ENCODE results near the gene MRPS31. TPM values are rescaled to one million over a fixed set of nuclear protein-coding genes. Genes with fewer than 3 reads are reported as not detected.

The MRPS31 gene
- total and polyA plus RNA-seq, 11 donors = 21.9 to 62.7 (median 29.1) TPM

DNA sequence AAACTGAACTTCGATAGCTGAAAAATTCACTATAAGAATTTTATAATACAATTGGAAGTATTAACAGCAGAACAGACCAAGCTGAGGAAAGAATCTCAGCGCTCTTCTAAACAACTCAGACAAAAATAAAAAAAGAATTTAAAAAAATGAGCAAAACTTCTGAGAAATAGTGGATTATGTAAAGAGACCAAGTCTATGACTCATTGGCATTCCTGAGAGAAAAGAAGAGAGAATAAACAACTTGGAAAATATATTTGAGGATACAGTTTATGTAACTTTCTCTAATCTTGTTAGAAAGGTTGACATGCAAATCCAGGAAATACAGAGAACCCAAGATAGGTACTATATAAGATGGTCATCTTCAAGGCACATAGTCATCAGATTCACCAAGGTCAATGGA is 43.8 kb upstream of the MRPS31 start:
- intact Hi-C loops (cut with DNase I) = no loop called here
- TF ChIP-seq, protein P1, sequence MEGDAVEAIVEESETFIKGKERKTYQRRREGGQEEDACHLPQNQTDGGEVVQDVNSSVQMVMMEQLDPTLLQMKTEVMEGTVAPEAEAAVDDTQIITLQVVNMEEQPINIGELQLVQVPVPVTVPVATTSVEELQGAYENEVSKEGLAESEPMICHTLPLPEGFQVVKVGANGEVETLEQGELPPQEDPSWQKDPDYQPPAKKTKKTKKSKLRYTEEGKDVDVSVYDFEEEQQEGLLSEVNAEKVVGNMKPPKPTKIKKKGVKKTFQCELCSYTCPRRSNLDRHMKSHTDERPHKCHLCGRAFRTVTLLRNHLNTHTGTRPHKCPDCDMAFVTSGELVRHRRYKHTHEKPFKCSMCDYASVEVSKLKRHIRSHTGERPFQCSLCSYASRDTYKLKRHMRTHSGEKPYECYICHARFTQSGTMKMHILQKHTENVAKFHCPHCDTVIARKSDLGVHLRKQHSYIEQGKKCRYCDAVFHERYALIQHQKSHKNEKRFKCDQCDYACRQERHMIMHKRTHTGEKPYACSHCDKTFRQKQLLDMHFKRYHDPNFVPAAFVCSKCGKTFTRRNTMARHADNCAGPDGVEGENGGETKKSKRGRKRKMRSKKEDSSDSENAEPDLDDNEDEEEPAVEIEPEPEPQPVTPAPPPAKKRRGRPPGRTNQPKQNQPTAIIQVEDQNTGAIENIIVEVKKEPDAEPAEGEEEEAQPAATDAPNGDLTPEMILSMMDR (IDR thresholded peaks at IDR 0.05) = no peak
- TF ChIP-seq POLR2A (IDR thresholded peaks at IDR 0.05) = no peak
- H3K27me3 ChIP-seq = no peaks in the 10 kb centered on the region
- H3K36me3 ChIP-seq = peaks cover 0 to 30% (median 9%) of the 10 kb centered on the region in 9 donors
- ATAC-seq = no peak
- WGBS, 4 donors = 96 to 100% (median 98%) methylated on average over 2 of the region's 2 CpGs
- no peaks in the 10 kb centered on the region for H3K4me1 ChIP-seq
- DNase-seq = no peak
- H3K4me3 ChIP-seq = no peak overlapping the region
- no peak overlapping the region for H3K27ac ChIP-seq
- peaks cover 0 to 22% (median 0%) of the 10 kb centered on the region in 12 donors for H3K9me3 ChIP-seq

DNA sequence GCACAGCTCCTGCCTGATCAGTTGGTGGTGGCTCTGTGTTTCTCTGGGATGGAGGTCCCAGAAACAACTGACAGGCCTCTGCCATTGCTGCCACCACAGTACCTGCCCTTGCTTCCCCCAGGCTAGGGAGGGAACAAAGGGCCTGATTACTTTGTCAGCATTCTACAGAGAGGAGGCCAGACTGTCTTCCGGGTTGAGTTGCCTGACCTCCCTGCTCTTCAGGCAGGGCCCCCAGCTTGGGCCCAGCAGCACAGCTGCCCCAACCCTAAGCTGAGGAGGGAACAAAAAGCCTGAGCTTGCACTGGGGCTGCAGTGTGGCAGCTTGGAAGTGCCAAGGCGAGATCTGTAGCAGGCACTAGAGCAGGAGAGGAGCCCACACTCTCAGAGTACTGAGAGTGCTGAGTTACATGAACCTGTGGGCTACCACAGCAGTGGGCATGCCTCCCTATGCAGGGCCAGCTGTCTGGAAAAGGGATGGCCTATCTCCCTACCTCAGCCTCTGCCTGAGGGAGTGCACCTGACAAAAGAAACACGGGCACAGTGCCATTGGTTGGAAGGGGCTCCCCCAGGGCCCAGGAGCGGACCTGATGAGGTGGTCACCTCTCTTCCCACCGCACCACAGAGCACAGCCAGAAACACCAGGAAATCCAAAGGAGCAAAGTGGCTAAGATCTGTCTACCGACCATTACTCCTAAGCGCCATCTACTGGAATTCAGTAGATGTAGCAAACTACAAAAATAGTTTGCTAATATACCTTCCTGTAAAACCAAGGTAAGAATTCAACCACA is 42.9 kb upstream of the MRPS31 start:
- ATAC-seq = peak in 1 of 4 donors; percentile 48
- Histone ChIP-seq H3K4me3 (no peak overlapping the region), H3K4me1 (no peaks in the 10 kb centered on the region), H3K9me3 (peaks cover 0 to 22% (median 0%) of the 10 kb centered on the region in 12 donors), H3K27me3 (no peaks in the 10 kb centered on the region), H3K27ac (no peak overlapping the region), H3K36me3 (peaks cover 0 to 39% (median 18%) of the 10 kb centered on the region in 9 donors)
- no peak for DNase-seq
- WGBS, 4 donors = 76 to 83% (median 79%) methylated on average over 4 to 7 of the region's 7 CpGs
- TF ChIP-seq POLR2A (IDR thresholded peaks at IDR 0.05) = no peak
- TF ChIP-seq, protein P1 (IDR thresholded peaks at IDR 0.05) = peak; percentile 19 to 51 (median 34)
- intact Hi-C loops (cut with DNase I) = no loop called here

DNA sequence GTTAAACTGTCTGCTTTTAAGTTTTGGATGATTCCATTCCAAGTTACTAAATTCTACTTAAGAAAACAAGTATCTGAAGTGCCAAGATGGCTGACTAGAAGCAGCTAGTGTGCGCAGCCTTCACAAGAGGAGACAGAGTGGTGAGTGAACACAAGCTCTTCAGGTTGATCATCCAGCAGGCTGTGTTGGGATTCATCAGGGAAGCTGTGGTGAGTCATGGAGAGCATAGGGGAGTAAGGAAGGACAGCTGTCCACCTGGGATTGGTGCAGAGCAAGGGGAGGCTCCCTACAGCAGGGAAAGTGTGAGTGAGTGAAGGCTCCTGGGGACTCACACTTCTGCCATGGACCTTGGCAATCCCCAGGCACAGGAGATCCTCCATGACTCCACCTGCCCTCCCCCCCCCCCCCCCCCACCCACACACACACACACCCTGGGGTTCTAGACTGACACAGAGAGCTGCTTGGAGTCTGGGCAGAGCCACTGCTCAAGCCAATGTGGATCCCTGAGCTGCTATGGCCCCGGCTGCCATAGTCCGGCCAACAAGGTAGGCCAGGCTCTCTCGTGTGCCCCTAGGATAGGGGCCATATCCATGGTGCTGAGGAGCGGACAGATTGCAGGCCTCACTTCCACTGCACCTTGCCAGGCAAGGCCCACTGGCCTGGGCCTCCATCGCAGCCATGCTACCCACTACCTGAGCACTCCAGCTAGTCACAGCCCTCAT is 41.9 kb upstream of the MRPS31 start:
- Histone ChIP-seq H3K4me3 (no peak overlapping the region), H3K36me3 (peaks cover 0 to 48% (median 21%) of the 10 kb centered on the region in 9 donors), H3K4me1 (no peaks in the 10 kb centered on the region), H3K9me3 (peaks cover 0 to 22% (median 0%) of the 10 kb centered on the region in 12 donors), H3K27me3 (no peaks in the 10 kb centered on the region), H3K27ac (no peak overlapping the region)
- intact Hi-C loops (cut with DNase I) = no loop called here
- TF ChIP-seq, protein P1 (IDR thresholded peaks at IDR 0.05) = no peak
- no peak for TF ChIP-seq POLR2A (IDR thresholded peaks at IDR 0.05)
- DNase-seq (no peak), ATAC-seq (peak in 1 of 4 donors; percentile 33)
- 97 to 100% (median 99%) methylated on average over 1 to 6 of the region's 6 CpGs for whole genome bisulfite sequencing, 4 donors

DNA sequence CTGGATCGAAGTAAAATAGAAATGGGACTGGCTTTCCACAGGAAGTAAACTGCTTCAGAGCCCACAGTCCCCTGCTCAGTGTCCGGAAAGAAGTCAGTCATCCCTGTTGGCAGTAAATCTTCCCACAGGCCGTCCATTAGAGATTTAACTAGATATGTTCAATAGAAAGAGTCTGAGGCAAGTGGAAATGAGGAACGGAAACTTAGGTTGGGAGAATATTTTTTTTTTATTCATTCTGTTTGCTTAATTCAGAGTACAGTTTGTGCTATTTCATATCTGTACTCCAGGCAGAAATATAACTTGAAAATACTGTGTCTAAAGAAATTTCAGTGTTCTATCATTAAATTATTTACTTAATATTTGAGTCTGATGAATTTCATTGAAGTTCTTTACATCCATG is 41.1 kb upstream of the MRPS31 start:
- no peak for TF ChIP-seq POLR2A (IDR thresholded peaks at IDR 0.05)
- TF ChIP-seq, protein P1 (IDR thresholded peaks at IDR 0.05) = no peak

More for the DNA sequence above, 41.1 kb upstream of the MRPS31 start:
- H3K9me3 ChIP-seq = peaks cover 0 to 22% (median 0%) of the 10 kb centered on the region in 12 donors
- ATAC-seq (no peak), DNase-seq (no peak)
- intact Hi-C loops (cut with DNase I) = no loop called here
- peaks cover 0 to 56% (median 24%) of the 10 kb centered on the region in 9 donors for H3K36me3 ChIP-seq
- 74 to 87% (median 80%) methylated on average over 4 of the region's 4 CpGs for WGBS, 4 donors
- H3K27me3 ChIP-seq = no peaks in the 10 kb centered on the region
- H3K4me1 ChIP-seq = no peaks in the 10 kb centered on the region
- H3K4me3 ChIP-seq = no peak overlapping the region
- no peak overlapping the region for H3K27ac ChIP-seq

Measured in heart left ventricle (tissue), 16 donors.